Liver (tissue), 9 donors: ENCODE measurements around the gene FRMD1. TPM values are rescaled to one million over a fixed set of nuclear protein-coding genes. Genes with fewer than 3 reads are reported as not detected.

Experiments used
- DNase-seq: peaks from one replicate; pipeline ENCODE4 v3.0.0-alpha.2; 2017; ENCODE audit warnings: low spot score
- H3K27ac ChIP-seq, 2 donors: one replicate each; pipeline ENCODE4 v1.7.0; 2013; ENCODE audit warnings: inconsistent platforms in 2 of 2, low read length in 2 of 2, control low read depth in 1 of 2, low read depth in 1 of 2, mild to moderate bottlenecking in 1 of 2
- H3K27me3 ChIP-seq, 4 donors: one replicate each; pipeline versions ENCODE4 v1.6.1 to v1.7.0; 2013; ENCODE audit warnings: low read length in 3 of 4, inconsistent platforms in 1 of 4, mild to moderate bottlenecking in 1 of 4, moderate library complexity in 1 of 4; ENCODE audit not compliant: control insufficient read depth in 4 of 4, insufficient read depth in 4 of 4
- H3K36me3 ChIP-seq, 4 donors: one replicate each; pipeline versions ENCODE4 v1.6.1 to v1.7.0; 2013; ENCODE audit warnings: low read length in 3 of 4, mild to moderate bottlenecking in 3 of 4, low read depth in 1 of 4, moderate library complexity in 1 of 4; ENCODE audit not compliant: control insufficient read depth in 4 of 4, insufficient read depth in 3 of 4
- H3K4me1 ChIP-seq, 4 donors: one replicate each; pipeline versions ENCODE4 v1.6.1 to v1.7.0; 2013; ENCODE audit warnings: low read length in 3 of 4, mild to moderate bottlenecking in 3 of 4, moderate library complexity in 1 of 4; ENCODE audit not compliant: control insufficient read depth in 4 of 4, insufficient read depth in 4 of 4
- H3K4me3 ChIP-seq, 3 donors: one replicate each; pipeline versions ENCODE4 v1.6.1 to v1.7.0; 2013; ENCODE audit warnings: low read length in 3 of 3, control low read depth in 1 of 3, low read depth in 1 of 3, mild to moderate bottlenecking in 1 of 3
- H3K9ac ChIP-seq, 2 donors: one replicate each; pipeline ENCODE4 v1.7.0; 2013; ENCODE audit warnings: low read length in 2 of 2, mild to moderate bottlenecking in 2 of 2, moderate library complexity in 2 of 2, control low read depth in 1 of 2, low read depth in 1 of 2
- H3K9me3 ChIP-seq, 4 donors: one replicate each; pipeline versions ENCODE4 v1.6.1 to v1.7.0; 2013; ENCODE audit warnings: low read length in 3 of 4; ENCODE audit not compliant: control insufficient read depth in 4 of 4
- EGR1 ChIP-seq, 2 donors: IDR thresholded peaks; 2 replicates each; pipeline ENCODE4 v1.6.1; 2016 to 2018; ENCODE audit warnings: antibody characterized with exemption in 2 of 2, low read depth in 2 of 2
- FOXA1 ChIP-seq: IDR thresholded peaks from 2 replicates; pipeline ENCODE4 v1.6.1; 2016; ENCODE audit warnings: antibody characterized with exemption
- FOXA2 ChIP-seq: IDR thresholded peaks from 2 replicates; pipeline ENCODE4 v1.6.1; 2016; ENCODE audit warnings: antibody characterized with exemption
- GABPA ChIP-seq, 2 donors: IDR thresholded peaks in 1 of 2; conservative IDR thresholded peaks in 1 of 2; 2 replicates each; pipeline ENCODE4 v1.6.1; 2016; ENCODE audit warnings: antibody characterized with exemption in 2 of 2, mild to moderate bottlenecking in 1 of 2, moderate library complexity in 1 of 2
- HNF4A ChIP-seq, 2 donors: conservative IDR thresholded peaks; 2 replicates each; pipeline ENCODE4 v1.6.1; 2016; ENCODE audit warnings: antibody characterized with exemption in 2 of 2, mild to moderate bottlenecking in 2 of 2
- HNF4G ChIP-seq: IDR thresholded peaks from 2 replicates; pipeline ENCODE4 v1.6.1; 2016; ENCODE audit warnings: antibody characterized with exemption
- MAX ChIP-seq: IDR thresholded peaks from 2 replicates; pipeline ENCODE4 v1.6.1; 2016; ENCODE audit warnings: antibody characterized with exemption
- NR2F2 ChIP-seq: IDR thresholded peaks from 2 replicates; pipeline ENCODE4 v1.6.1; 2016; ENCODE audit warnings: antibody characterized with exemption
- RXRA ChIP-seq, 2 donors: IDR thresholded peaks; 2 replicates each; pipeline ENCODE4 v1.6.1; 2017 to 2018; ENCODE audit warnings: antibody characterized with exemption in 2 of 2, mild to moderate bottlenecking in 1 of 2
- SP1 ChIP-seq: IDR thresholded peaks from 2 replicates; pipeline ENCODE4 v1.6.1; 2018; ENCODE audit warnings: antibody characterized with exemption, mild to moderate bottlenecking
- TAF1 ChIP-seq: conservative IDR thresholded peaks from 2 replicates; pipeline ENCODE4 v1.6.1; 2016; ENCODE audit warnings: antibody characterized with exemption, mild to moderate bottlenecking
- YY1 ChIP-seq: IDR thresholded peaks from 2 replicates; pipeline ENCODE4 v1.6.1; 2016; ENCODE audit warnings: antibody characterized with exemption, mild to moderate bottlenecking
- WGBS: extraction: QIAGEN DNeasy Blood & Tissue Kit; methylation state at CpG from one replicate; pipeline ENCODE4 v1.1.7; 2013; 5-methylcytosine and 5-hydroxymethylcytosine counted together
- polyA plus RNA-seq, 2 donors: library from polyadenylated mRNA; stranded (reverse) in 1 of 2; unstranded in 1 of 2; fragments of 200-250 nt in 1 of 2; fragments of >200 nt in 1 of 2; fragmentation: Nextera tagmentation in 1 of 2; extraction: Ambion mirVana in 1 of 2; gene quantifications; one replicate each; pipeline versions ENCODE4 v1.2.1 to v1.2.3, GENCODE V29; 2013 to 2015
- total RNA-seq, 2 donors: library from RNA; depleted of rRNA; stranded (reverse); fragments of >200 nt; gene quantifications; one replicate each; pipeline ENCODE4 v1.2.3, GENCODE V29; 2014
- TF ChIP-seq, protein P1 (sequence below): fragments of 150-350 bp; IDR thresholded peaks from 2 replicates; pipeline ENCODE4 v1.5.1; 2017; ENCODE audit warnings: improper control_type of control experiment, low read depth, low read length; ENCODE audit not compliant: missing input control
- TF ChIP-seq, protein P2 (sequence below): IDR thresholded peaks from 2 replicates; pipeline ENCODE4 v1.6.1; 2016; ENCODE audit warnings: antibody characterized with exemption
- donor health status: healthy.
- donor health status: healthy.
- donor health status: healthy.
- donor health status: healthy.
- donor health status: healthy.

The FRMD1 gene
- total and polyA plus RNA-seq, 4 donors, result 0.04 to 0.17 (median 0.12) TPM

DNA sequence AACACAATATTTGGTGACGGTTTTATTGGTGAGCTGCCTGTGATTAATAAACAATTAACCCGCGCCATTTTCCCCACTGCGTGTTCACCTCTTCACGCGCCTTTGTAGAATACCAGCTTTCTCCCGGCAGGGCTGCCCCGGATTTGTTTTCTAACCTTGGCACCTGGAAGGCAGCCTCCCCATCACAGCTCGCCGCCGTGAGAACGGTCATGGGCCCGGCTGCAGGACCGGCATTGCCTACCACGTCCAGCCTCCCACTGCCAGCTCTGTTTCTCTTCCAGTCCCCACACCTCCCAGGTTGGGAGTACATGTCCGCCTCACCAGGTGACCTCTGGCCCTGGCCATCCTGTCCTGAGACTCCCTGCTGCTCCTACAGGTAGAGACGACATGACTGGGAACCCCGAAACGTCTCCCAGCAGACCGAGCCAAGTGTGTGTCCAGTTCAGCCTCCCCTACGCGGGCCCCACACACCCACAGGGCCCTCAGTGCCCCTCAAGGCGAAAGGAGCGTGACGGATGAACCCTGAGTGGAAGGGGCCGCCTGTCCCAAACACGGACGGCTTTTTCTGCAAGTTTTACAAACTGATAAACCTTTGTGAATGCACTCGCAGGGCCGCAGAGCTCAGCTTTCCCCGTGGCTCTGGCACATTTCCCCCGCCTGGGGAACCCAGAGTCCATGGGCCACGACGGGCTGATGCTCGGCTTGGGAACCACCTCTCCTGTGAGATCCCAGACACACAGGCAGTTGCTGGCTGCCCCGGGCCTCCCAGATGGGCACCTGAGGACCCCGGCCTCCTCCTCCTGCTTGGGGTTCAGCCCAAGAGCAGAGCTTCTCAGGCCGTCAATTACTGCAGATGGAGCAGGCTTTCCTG is 25.7 kb downstream of the FRMD1 start:
- no peaks in the 10 kb centered on the region for H3K27me3 ChIP-seq
- H3K4me1 ChIP-seq, result no peaks in the 10 kb centered on the region
- H3K4me3 ChIP-seq, result no peak overlapping the region
- H3K27ac ChIP-seq, result no peak overlapping the region
- no peak overlapping the region for H3K9ac ChIP-seq
- no peaks in the 10 kb centered on the region for H3K36me3 ChIP-seq
- DNase-seq, result no peak
- WGBS, result 92% methylated on average over 38 of the region's 38 CpGs
- no peak for TF ChIP-seq TAF1
- TF ChIP-seq MAX, result no peak
- TF ChIP-seq SP1, result no peak
- no peak for TF ChIP-seq EGR1 (IDR thresholded peaks at IDR 0.05; ENCODE audit: low read depth in 2 of 2)
- no peak for TF ChIP-seq GABPA (IDR thresholded peaks at IDR 0.05 in 1 of 2, conservative IDR thresholded peaks at IDR 0.05 in 1 of 2)
- no peak for TF ChIP-seq FOXA1
- TF ChIP-seq NR2F2, result no peak
- no peak for TF ChIP-seq HNF4A (conservative IDR thresholded peaks at IDR 0.05)
- TF ChIP-seq, protein P1, sequence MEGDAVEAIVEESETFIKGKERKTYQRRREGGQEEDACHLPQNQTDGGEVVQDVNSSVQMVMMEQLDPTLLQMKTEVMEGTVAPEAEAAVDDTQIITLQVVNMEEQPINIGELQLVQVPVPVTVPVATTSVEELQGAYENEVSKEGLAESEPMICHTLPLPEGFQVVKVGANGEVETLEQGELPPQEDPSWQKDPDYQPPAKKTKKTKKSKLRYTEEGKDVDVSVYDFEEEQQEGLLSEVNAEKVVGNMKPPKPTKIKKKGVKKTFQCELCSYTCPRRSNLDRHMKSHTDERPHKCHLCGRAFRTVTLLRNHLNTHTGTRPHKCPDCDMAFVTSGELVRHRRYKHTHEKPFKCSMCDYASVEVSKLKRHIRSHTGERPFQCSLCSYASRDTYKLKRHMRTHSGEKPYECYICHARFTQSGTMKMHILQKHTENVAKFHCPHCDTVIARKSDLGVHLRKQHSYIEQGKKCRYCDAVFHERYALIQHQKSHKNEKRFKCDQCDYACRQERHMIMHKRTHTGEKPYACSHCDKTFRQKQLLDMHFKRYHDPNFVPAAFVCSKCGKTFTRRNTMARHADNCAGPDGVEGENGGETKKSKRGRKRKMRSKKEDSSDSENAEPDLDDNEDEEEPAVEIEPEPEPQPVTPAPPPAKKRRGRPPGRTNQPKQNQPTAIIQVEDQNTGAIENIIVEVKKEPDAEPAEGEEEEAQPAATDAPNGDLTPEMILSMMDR, result no peak
- TF ChIP-seq, protein P2, sequence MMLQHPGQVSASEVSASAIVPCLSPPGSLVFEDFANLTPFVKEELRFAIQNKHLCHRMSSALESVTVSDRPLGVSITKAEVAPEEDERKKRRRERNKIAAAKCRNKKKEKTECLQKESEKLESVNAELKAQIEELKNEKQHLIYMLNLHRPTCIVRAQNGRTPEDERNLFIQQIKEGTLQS, result no peak
- H3K9me3 ChIP-seq, result no peaks in the 10 kb centered on the region

- DNase-seq, result no peak
Measured at GRCh38 chr6:168052291-168052891, 26.6 kb downstream of the FRMD1 start.

DNA sequence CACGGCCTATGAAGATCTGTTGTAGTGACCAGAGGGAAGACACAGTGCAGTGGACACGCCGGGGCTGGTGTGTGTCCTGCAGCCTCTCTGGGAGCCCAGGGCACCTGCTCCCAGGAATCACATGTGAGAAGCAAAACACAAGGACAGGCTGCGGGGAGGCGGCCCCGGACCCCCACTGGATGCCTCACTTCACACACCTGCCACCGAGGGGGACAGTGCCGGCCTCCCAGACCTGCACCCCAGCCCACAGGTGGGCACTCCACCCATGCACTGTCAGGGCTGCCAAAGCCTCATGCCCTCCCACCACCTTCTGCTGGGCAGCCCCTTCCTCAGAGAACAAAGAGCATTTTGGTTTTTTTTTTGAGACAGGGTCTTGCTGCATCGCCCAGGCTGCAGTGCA is 27.4 kb downstream of the FRMD1 start:
- H3K4me1 ChIP-seq, result no peaks in the 10 kb centered on the region
- no peak for TF ChIP-seq HNF4G
- TF ChIP-seq TAF1, result no peak
- TF ChIP-seq YY1, result no peak
- TF ChIP-seq HNF4A (conservative IDR thresholded peaks at IDR 0.05), result no peak
- H3K36me3 ChIP-seq, result no peaks in the 10 kb centered on the region
- H3K27ac ChIP-seq, result no peak overlapping the region
- WGBS, result 95% methylated on average over 9 of the region's 9 CpGs
- H3K4me3 ChIP-seq, result no peak overlapping the region
- no peak overlapping the region for H3K9ac ChIP-seq
- H3K27me3 ChIP-seq, result no peaks in the 10 kb centered on the region
- H3K9me3 ChIP-seq, result no peaks in the 10 kb centered on the region
- DNase-seq, result no peak

More at GRCh38 chr6:168052291-168052891, 26.6 kb downstream of the FRMD1 start:
- Histone ChIP-seq H3K36me3 (no peaks in the 10 kb centered on the region), H3K27me3 (no peaks in the 10 kb centered on the region), H3K9me3 (no peaks in the 10 kb centered on the region), H3K4me1 (no peaks in the 10 kb centered on the region), H3K4me3 (no peak overlapping the region), H3K9ac (no peak overlapping the region), H3K27ac (no peak overlapping the region)
- WGBS, result 91% methylated on average over 26 of the region's 26 CpGs
- TF ChIP-seq, protein P2, result no peak
- TF ChIP-seq RXRA (IDR thresholded peaks at IDR 0.05) (no peak), YY1 (no peak), NR2F2 (no peak), FOXA2 (no peak)
